GM21526 (cell line): ENCODE data around the gene SLC30A4.

ENCODE experiments used
- ATAC-seq: cut with Tn5 transposase; IDR thresholded peaks from one replicate; pipeline ENCODE4 v1.9.1; 2021; ENCODE audit warnings: moderate library complexity; ENCODE audit not compliant: unreplicated experiment, low FRiP score

Gene SLC30A4

DNA sequence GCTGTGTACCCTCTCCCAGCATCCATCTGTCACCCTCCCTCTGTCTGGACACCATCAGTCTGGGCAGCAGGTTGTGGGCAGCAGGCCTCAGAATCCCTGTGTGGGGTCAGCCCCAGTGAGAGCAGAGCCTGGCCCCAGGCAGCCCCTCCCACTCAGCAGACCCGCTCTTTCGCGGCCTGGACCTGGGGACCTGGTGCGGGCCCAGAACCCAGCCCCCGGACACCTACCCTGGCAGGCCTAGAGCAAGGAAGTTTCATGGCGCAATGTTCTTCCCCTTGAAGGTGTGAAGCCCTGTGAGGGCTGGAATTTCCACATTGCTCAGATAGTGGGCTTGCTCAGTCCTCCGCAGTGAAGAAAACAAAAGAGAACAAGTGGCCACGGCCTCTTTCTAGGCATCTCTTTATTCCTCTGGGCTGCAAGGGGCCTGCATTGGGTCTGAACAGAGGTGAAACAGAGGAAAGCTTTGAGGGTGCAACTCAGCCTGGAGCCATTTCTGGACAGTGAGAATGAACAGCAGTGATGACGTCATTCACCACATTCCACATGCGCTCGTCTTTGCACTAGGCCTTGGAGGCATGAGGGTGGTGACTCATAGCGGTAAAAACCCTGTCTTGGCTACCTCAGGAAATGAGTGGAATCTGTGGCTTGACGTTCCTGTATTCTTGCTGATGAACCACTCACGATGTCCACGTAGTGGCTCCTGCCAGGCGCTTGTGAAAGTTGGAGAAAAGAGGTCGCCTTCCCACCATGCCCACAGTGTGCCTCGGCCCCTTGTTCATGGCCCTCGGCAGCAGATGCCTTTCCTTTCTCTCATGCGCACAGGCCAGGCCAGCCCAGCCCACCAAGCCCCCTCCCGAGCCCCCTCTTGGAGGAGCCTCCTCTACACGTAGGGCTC lies 66.1 kb downstream of the SLC30A4 start:
- no peak for ATAC-seq

DNA sequence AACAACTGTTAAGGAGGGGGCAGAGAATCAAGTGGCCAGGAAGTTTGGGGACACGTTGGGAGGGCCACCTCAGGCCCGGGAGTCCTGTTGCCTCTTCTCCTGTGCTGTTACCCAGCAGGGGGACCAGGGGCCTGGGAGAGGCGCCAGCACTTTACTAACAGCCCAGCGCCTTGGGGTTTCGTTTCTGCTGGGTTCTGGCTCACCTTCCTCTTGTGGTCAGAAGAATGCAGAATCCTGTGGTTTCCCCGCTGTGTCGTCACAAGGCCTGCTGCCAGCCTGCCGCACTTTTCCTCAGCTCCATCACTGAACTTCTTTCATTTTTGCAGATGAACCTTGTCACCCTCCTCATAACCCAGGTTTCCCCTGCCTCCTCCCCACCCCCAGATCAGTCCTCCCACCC lies 67.7 kb downstream of the SLC30A4 start:
- ATAC-seq: peak; percentile 38

GRCh38 chr15:45451265-45451664 lies 71.3 kb downstream of the SLC30A4 start:
- ATAC-seq: no peak

- ATAC-seq: no peak
Observed at GRCh38 chr15:45449916-45450867, 72.4 kb downstream of the SLC30A4 start.

- ATAC-seq: no peak
Observed at GRCh38 chr15:45449395-45449794, 73.2 kb downstream of the SLC30A4 start.

DNA sequence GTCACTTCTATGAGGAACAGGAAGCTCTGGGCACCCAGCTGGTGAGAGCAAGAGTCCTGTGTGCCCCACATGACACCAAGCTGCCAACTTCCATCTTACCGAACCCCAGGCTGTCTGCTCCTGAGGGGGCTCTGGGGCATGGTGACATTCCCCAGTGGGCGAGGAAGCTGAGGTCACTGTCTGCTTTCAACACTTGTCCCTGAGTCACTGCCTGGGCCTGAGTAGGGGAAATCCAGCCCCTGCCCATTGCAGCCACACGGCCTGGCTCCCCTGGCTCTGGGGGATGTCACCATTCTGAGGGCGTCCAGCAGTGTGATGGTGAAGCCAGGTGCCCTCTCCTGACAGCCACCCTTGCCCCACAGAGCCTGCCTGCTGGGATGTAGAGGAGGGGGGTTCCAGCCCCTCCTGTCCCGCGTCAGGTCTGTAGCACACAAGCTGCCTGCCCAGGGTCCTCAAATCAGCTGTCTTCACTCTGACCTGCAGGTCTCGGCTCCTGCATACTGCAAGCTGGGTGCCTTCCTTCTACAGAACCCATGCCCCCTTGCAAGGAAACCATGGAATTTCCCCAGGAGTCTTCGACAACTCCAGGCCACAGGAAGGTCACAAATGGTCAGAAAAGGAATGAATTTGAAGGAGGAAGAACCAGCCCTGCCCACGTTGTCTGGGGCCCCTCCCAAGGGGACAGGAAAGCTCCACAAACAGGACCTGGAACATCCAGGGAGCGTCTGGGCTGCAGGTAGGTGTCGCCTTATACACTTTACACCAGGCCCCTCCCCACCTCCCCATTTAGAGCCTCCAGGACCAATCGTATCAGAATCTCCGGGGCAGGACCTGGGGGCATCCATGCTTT lies 74.3 kb downstream of the SLC30A4 start:
- no peak for ATAC-seq

- ATAC-seq: no peak
Observed at GRCh38 chr15:45443645-45444044, 78.9 kb downstream of the SLC30A4 start.

DNA sequence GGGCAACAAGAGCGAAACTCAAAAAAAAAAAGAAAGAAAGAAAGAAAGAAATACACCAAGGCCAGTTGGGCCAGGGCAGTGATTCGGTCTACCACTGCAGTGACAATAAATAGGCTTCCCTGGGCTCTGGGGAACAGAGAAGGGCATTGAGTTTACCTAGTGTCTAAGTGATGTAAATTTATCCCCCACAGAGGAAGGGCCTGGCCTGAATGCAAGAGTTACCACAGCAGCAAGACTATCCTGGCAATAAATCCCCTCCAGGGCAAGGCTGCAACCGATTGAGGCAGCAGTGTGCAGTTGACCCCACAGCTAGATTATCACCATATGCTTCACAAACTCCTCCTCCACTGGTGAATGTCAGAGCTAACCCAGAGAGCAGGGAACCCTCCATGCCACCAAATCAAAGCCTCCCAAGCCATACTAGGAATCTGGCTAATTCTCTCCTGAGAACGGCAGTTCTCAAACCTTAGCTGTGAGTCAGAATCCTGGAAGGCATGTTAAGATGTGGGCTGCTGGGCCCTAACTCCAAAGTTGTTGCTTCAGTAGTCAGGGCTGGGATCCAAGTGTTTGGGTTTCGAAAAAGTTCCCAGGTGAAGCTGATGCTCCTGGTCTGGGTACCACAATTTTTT lies 79.9 kb downstream of the SLC30A4 start:
- no peak for ATAC-seq

GRCh38 chr15:45441686-45442085 lies 80.9 kb downstream of the SLC30A4 start:
- no peak for ATAC-seq

- ATAC-seq: no peak
Observed at GRCh38 chr15:45441036-45441435, 81.5 kb downstream of the SLC30A4 start.

GRCh38 chr15:45439521-45440260 lies 82.9 kb downstream of the SLC30A4 start:
- ATAC-seq: no peak

DNA sequence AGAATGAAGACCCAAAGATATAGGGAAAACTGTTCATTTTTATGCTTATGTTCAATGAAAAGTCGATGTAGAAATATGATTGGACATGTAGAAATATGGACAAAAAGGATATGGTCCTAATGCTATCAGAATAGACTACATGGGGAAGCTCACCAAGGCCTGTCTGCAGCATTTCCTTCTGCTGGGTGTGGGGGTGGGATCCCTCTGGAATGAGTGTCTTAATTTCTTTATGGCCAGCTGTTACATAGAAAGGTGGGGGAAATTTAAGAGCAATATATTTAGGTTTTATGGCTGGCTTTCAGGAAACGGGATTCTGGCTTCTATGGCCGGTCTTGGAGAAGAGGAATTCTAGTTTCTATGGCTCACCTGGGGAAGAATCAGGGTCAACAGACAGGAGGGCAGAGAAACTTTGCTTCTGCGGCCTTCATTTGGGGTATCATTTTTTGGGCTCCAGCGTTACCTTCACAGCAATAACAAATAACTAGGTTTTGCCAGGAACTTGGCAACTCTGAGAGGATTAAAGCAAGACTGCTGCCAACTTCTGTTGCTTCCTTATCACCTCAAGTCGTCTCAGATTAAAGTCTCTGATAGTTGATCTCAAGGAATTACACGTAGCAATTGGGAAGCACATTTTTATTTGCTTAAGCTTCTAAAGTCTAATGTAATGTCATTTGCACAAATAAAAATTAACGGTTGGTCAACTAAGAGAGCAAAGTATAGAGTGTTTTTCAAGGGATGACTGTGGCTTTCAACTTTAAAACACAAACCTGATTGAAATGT lies 87.2 kb downstream of the SLC30A4 start:
- no peak for ATAC-seq

DNA sequence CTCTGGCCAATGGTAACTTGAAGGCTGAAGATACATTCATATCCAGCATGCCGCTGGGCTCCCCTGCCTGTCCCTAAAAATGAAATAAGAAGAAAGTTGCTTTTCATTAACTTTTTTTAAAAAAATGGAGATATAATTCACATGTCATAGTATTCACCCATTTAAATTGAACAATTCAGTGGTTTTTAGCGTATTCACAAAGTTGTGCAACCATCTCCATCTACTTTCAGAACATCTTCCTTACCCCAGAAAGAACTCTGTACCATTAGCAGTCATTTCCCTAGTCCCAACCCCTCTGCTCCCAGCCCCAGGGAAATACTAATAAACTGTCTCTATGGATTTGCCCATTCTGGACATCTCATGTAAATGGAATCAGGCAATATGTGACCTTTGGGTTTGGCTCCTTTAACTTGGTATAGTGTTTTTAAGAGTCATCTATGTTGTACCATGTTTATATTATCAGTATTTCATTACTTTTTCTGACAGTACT lies 88.4 kb downstream of the SLC30A4 start:
- no peak for ATAC-seq

GRCh38 chr15:45431511-45431910 lies 91.0 kb downstream of the SLC30A4 start:
- ATAC-seq: no peak

DNA sequence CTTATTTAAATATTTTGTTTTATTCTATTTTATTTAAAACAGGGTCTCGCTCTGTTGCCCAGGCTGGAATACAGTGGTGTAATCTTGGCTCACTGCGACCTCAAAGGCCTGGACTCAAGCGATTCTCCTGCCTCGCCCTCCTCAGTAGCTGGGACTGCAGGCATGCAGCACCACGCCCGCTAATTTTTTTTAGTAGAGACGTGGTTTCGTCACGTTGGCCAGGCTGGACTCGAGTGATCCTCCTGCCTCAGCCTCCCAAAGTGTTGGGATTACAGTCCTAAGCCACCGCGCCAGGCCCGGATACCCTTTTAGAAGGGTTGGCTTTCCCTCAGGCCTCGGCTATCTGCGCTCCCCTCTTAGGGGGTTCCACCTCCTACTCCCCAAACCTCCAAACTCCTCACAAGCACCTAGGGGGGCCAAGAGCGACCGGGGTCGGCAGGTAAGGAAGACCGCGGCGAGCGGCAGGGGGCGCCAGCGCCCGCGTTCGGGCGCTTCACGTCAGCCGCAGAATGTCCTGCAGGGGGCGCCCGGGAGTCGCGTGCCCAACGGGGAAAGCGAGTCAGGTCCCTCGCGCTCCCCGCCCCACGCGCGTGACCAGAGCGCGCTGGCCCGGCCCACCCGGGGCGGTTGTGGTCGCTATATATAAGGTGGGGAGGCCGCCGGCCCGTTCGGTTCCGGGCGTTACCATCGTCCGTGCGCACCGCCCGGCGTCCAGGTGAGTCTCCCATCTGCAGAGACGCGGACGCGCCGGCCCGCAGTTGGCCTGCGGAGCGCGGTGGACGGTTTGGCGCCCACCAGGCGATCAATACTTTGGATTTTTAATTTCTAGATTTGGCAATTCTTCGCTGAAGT lies 92.4 kb downstream of the SLC30A4 start:
- peak; percentile 68 for ATAC-seq
